Thyroid gland (tissue), 4 donors: ENCODE results near the gene WWTR1. TPM values are rescaled to one million over a fixed set of nuclear protein-coding genes. Genes with fewer than 3 reads are reported as not detected.

Experiments used
- DNase-seq, 2 donors: peaks; one replicate each; pipeline ENCODE4 v3.0.0-alpha.2; 2019
- H3K27ac ChIP-seq, 3 donors: fragments of 200-600 bp; sonication (generic); 1 replicate in 2 of 3; 2 replicates in 1 of 3; pipeline ENCODE4 v1.5.1; 2016 to 2019; ENCODE audit warnings: mild to moderate bottlenecking in 1 of 3, moderate library complexity in 1 of 3
- H3K27me3 ChIP-seq: fragments of 200-600 bp; sonication (generic); one replicate; pipeline ENCODE4 v1.5.1; 2019
- H3K36me3 ChIP-seq, 2 donors: fragments of 200-600 bp; sonication (generic); one replicate each; pipeline ENCODE4 v1.5.1; 2016 to 2019
- H3K4me1 ChIP-seq, 2 donors: fragments of 200-600 bp; sonication (generic); one replicate each; pipeline ENCODE4 v1.5.1; 2017 to 2019
- H3K4me3 ChIP-seq, 3 donors: fragments of 200-600 bp; sonication (generic); replicated peaks in 1 of 3; 1 replicate in 2 of 3; 2 replicates in 1 of 3; pipeline ENCODE4 v1.5.1; 2016; ENCODE audit warnings: mild to moderate bottlenecking in 1 of 3
- H3K9me3 ChIP-seq: fragments of 200-600 bp; sonication (generic); one replicate; pipeline ENCODE4 v1.5.1; 2017
- POLR2A ChIP-seq, 2 donors: fragments of 450-650 bp; IDR thresholded peaks; one replicate each; pipeline ENCODE4 v1.6.1; 2017; ENCODE audit warnings: antibody characterized with exemption in 2 of 2, mild to moderate bottlenecking in 2 of 2, moderate library complexity in 1 of 2
- WGBS, 2 donors: methylation state at CpG; one replicate each; pipeline ENCODE4 v1.1.5; 2017; 5-methylcytosine and 5-hydroxymethylcytosine counted together
- intact Hi-C: fragments of 100-400 bp; cut with DNase I; formaldehyde crosslinking; loops from one replicate; pipeline ENCODE4 v1.15.1; 2023
- total RNA-seq, 4 donors: library from RNA; depleted of rRNA; stranded (reverse); fragments of >200 nt; gene quantifications; one replicate each; pipeline ENCODE4 v1.2.3, GENCODE V29; 2016
- TF ChIP-seq, protein P1 (sequence below), 6 experiments: fragments of 200-600 bp in 3 of 6; fragments of 450-650 bp in 3 of 6; sonication (generic) in 3 of 6; IDR thresholded peaks; one replicate each; pipeline ENCODE4 v1.5.1; 2016 to 2019; ENCODE audit warnings: antibody characterized with exemption in 6 of 6, mild to moderate bottlenecking in 2 of 6, inconsistent platforms in 1 of 6, moderate library complexity in 1 of 6

WWTR1 gene
- total RNA-seq, 4 donors from 2014 or later, result 56.7 to 87.6 (median 78.5) TPM

DNA sequence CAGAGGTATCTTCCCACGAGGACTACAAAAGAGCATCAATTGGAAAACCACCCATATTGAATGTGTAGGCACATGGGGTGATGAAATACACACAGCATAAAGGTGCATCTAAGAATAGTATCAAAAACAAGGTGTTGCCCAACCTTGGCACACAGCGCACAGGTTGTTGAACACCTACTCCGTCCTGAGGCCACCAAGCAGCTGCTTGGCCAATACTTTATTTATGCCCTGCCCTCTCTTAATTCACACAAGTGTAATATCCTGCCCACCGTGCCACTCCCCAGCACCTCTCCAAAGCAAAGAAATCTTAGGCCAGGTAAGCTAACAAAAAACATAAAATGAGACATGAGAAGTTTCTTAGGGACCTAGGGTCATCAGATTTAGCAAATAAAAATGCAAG lies 31.2 kb downstream of the WWTR1 start:
- H3K9me3 ChIP-seq, result no peaks in the 10 kb centered on the region
- H3K27ac ChIP-seq, result no peak overlapping the region
- intact Hi-C loops, result no loop called here
- TF ChIP-seq, protein P1, sequence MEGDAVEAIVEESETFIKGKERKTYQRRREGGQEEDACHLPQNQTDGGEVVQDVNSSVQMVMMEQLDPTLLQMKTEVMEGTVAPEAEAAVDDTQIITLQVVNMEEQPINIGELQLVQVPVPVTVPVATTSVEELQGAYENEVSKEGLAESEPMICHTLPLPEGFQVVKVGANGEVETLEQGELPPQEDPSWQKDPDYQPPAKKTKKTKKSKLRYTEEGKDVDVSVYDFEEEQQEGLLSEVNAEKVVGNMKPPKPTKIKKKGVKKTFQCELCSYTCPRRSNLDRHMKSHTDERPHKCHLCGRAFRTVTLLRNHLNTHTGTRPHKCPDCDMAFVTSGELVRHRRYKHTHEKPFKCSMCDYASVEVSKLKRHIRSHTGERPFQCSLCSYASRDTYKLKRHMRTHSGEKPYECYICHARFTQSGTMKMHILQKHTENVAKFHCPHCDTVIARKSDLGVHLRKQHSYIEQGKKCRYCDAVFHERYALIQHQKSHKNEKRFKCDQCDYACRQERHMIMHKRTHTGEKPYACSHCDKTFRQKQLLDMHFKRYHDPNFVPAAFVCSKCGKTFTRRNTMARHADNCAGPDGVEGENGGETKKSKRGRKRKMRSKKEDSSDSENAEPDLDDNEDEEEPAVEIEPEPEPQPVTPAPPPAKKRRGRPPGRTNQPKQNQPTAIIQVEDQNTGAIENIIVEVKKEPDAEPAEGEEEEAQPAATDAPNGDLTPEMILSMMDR (IDR thresholded peaks at IDR 0.05), result no peak
- no peak for TF ChIP-seq POLR2A (IDR thresholded peaks at IDR 0.05)
- H3K4me3 ChIP-seq, result no peak overlapping the region
- 86 to 89% methylated on average over 4 of the region's 4 CpGs for WGBS, 2 donors
- DNase-seq, result no peak
- H3K36me3 ChIP-seq, result no peaks in the 10 kb centered on the region
- no peaks in the 10 kb centered on the region for H3K27me3 ChIP-seq
- peaks cover 0 to 23% of the 10 kb centered on the region in 2 donors for H3K4me1 ChIP-seq

DNA sequence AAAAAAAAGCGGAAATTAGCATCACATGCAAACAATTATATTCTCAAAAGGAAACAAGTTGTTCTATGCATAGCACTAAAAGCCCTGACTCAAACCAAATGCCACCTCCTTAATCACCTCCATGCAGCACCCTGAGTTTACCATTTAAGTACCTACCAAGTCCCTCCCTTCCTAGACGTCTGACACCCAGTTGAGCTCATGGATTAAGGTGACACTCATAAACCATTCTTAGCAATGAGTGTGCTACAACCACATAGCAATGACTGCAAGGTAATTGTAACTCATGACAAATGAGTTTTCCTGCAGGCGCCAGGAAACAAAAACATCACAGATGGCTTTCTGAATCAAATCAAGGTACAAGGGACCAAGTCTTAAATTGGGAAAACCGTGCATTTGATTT lies 32.0 kb downstream of the WWTR1 start:
- Histone ChIP-seq H3K27ac (no peak overlapping the region), H3K9me3 (no peaks in the 10 kb centered on the region), H3K36me3 (no peaks in the 10 kb centered on the region), H3K4me1 (peaks cover 0 to 26% of the 10 kb centered on the region in 2 donors), H3K27me3 (no peaks in the 10 kb centered on the region), H3K4me3 (no peak overlapping the region)
- TF ChIP-seq, protein P1 (IDR thresholded peaks at IDR 0.05), result no peak
- no peak for TF ChIP-seq POLR2A (IDR thresholded peaks at IDR 0.05)
- no peak for DNase-seq
- intact Hi-C loops, result no loop called here
- 68 to 89% methylated on average over 4 of the region's 4 CpGs for WGBS, 2 donors

DNA sequence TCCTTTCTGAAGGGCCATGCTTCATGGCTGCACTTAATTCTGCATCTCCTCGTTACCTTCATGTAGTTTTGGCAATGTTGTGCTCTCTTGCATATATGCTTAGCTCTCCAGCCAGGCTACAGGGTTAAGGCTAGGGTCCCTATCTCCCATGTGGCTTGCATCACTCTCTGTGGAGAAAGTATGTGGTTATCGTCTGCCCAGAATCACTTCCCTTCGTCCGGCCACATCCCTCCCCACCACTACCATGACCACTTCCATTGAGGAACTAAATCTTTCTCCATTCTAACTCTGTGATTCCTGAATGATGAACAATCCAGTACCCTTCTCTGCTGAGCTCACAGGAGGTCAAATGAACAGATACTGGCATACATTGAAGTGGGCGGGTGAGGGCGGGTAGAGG lies 34.0 kb downstream of the WWTR1 start:
- no peak for DNase-seq
- TF ChIP-seq POLR2A (IDR thresholded peaks at IDR 0.05), result no peak
- TF ChIP-seq, protein P1 (IDR thresholded peaks at IDR 0.05), result no peak
- H3K27ac ChIP-seq, result no peak overlapping the region
- peaks cover 10 to 39% of the 10 kb centered on the region in 2 donors for H3K4me1 ChIP-seq
- intact Hi-C loops, result no loop called here
- no peaks in the 10 kb centered on the region for H3K36me3 ChIP-seq
- 92 to 94% methylated on average over 6 of the region's 6 CpGs for WGBS, 2 donors
- H3K27me3 ChIP-seq, result no peaks in the 10 kb centered on the region
- no peak overlapping the region for H3K4me3 ChIP-seq
- no peaks in the 10 kb centered on the region for H3K9me3 ChIP-seq

DNA sequence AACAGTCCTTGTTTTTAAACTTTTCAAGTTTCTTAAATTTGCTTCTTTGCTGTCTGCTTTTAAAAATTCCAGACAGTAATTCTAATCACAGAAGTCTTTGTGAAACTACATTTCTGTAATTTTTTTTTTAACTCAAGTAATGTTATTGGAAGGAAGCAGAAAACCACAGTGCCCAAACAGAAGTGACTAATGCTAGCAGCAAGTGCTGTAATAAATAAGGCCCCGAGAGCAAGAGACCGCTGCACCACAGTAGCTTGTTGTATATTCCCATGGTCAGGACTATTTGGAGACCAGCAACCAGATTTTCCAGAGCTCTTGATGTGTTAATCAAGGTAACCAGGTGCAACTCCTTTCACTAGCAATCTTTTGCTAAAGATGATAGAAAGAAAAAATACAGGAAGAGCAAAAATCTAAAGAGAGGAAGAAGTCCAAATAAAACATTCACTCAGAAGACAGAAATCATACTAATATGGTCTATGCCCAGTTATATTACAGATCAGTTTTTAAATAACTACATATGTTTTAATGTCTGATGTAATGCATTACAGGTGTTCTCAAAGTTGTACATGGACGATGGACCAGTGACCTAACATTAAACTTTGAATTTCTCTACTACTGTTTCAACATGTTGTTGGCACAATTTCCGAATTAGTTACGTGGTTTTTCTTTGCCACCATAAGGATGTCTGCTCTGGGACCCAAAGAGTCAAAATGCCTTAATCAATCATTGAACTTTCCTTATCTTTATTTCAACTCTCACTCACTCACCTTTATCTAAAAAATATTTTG lies 36.4 kb downstream of the WWTR1 start:
- H3K27ac ChIP-seq, result peak overlapping the region in 1 of 3 donors; percentile 3
- WGBS, 2 donors, result 70 to 82% methylated on average over 5 of the region's 5 CpGs

More for the DNA sequence above, 36.4 kb downstream of the WWTR1 start:
- Histone ChIP-seq H3K4me3 (no peak overlapping the region), H3K27me3 (no peaks in the 10 kb centered on the region), H3K9me3 (no peaks in the 10 kb centered on the region), H3K4me1 (peaks cover 17 to 53% of the 10 kb centered on the region in 2 donors), H3K36me3 (no peaks in the 10 kb centered on the region)
- TF ChIP-seq, protein P1 (IDR thresholded peaks at IDR 0.05), result no peak
- no peak for TF ChIP-seq POLR2A (IDR thresholded peaks at IDR 0.05)
- intact Hi-C loops, result no loop called here
- no peak for DNase-seq
